Stimulated activated CD4-positive, alpha-beta T cell treated with anti-CD3 and anti-CD28 coated beads, TNF-alpha, amount 100 ng/mL, for 1 hour (primary cell): ENCODE data around the gene EFNB3.

Source experiments
- DNase-seq, 3 donors: peaks; one replicate each; pipeline ENCODE4 v3.0.0-alpha.2; 2020; ENCODE audit warnings: low read depth in 3 of 3, low spot score in 1 of 3

EFNB3 gene, protein sequence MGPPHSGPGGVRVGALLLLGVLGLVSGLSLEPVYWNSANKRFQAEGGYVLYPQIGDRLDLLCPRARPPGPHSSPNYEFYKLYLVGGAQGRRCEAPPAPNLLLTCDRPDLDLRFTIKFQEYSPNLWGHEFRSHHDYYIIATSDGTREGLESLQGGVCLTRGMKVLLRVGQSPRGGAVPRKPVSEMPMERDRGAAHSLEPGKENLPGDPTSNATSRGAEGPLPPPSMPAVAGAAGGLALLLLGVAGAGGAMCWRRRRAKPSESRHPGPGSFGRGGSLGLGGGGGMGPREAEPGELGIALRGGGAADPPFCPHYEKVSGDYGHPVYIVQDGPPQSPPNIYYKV

GRCh38 chr17:7704601-7705268 is at the start of gene EFNB3:
EFNB3 (plus strand) TSS chr17:7705202; CDS start chr17:7705599, 397 bp downstream.
- DNase-seq = no peak

GRCh38 chr17:7655541-7655840 is 49.5 kb upstream of the EFNB3 start:
- no peak for DNase-seq

DNA sequence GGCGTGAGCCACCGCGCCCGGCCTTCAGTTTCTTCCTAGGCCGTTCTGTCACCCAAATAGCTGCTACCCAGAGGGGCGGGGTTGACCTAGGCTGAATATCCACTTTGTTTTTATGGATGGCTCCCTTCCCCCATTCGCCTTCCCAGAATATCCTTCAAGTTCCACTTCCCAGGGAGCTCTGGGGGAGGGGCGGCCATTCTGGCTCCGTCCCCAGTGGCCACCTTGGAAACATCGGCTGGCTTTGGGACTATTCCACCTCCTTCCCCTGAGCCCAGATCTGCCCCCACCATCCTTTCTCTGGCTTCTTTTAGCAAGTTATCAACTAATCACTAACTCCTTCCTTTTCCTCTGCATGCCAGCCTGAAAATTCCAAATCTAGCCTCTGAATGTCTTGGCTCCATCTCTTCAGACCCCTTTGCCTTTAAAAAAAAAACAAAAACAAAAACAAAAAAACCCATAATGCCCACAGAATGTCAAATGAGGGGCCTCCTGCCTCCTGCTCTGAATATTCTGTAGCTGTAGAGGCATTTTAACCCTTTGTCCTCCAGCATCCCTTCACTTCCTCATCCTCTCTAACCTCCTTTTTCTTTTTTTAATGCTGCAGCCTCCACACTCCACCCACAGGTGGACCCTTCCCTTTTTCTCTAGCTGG is 47.9 kb upstream of the EFNB3 start:
- no peak for DNase-seq

DNA sequence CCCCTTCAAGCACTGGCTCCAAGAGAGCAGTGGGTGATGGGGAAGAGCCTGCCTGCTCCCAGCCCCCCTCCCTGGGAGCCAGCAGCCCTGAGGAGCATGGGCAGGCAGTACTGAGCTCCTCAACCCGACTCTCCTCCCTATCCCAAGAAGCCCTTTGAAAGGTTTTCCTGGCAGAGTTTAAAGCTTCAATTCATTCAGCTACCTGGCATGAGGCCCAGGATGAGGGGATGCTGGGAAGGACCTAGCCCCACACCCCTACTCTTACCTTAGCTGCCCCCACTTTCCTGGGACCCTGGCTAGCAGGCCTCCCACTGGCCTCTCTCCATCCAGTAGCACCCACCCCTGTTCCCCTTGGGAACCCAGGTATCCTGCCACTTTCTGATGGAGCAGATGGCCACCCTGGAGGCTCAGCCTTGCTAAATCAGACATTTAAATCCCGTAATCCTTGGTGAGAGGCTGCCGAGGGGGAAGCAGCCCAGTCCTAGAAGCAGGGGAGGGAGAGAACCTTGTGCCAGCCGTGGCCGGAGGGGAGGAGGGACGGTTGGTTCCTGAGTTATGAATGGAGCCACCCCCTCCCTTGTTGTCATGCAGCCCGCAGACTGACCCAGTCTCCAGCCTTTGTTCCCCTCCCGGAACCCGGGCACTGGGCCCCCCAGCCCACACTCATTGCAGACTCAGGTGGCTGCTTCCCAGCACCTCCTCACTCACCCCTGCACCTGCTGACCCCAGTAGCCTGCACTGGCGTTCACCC is 37.2 kb upstream of the EFNB3 start:
- no peak for DNase-seq

- no peak for DNase-seq
Measured at GRCh38 chr17:7668482-7668881, 36.5 kb upstream of the EFNB3 start.

DNA sequence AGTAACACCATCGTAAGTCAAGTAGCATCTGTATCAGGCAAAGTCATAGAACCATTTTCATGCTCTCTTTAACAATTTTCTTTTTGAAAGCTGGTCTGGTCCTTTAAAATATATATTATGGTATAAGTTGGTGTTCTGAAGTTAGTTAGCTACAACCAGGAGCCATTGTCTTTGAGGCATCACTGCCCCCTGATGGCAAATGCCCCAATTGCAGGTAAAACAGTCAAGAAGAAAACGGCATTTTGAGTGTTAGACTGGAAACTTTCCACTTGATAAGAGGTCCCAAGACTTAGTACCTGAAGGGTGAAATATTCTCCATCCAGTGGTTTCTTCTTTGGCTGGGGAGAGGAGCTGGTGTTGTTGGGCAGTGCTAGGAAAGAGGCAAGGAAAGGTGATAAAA is 31.8 kb upstream of the EFNB3 start:
- DNase-seq = no peak

- no peak for DNase-seq
Measured at GRCh38 chr17:7674934-7675333, 30.1 kb upstream of the EFNB3 start.

DNA sequence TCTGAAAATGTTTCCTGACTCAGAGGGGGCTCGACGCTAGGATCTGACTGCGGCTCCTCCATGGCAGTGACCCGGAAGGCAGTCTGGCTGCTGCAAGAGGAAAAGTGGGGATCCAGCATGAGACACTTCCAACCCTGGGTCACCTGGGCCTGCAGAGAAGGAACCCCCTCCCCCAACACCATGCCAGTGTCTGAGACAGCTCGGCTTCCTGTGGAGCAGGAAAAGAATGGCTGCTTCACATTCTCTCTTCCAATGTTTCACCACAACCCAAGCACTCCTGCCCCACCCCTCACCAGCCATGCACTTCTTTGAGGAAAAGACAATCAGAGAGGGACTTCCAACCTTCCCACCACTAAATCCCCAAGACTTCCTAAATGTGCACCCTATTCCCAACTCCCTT is 28.5 kb upstream of the EFNB3 start:
- no peak for DNase-seq

GRCh38 chr17:7677388-7678067 is 27.5 kb upstream of the EFNB3 start:
- DNase-seq = no peak

- DNase-seq = no peak
Measured at GRCh38 chr17:7684851-7685532, 20.0 kb upstream of the EFNB3 start.

- DNase-seq = peak; percentile 61 to 75 (median 73)
Measured at GRCh38 chr17:7685533-7686221, 19.3 kb upstream of the EFNB3 start.

DNA sequence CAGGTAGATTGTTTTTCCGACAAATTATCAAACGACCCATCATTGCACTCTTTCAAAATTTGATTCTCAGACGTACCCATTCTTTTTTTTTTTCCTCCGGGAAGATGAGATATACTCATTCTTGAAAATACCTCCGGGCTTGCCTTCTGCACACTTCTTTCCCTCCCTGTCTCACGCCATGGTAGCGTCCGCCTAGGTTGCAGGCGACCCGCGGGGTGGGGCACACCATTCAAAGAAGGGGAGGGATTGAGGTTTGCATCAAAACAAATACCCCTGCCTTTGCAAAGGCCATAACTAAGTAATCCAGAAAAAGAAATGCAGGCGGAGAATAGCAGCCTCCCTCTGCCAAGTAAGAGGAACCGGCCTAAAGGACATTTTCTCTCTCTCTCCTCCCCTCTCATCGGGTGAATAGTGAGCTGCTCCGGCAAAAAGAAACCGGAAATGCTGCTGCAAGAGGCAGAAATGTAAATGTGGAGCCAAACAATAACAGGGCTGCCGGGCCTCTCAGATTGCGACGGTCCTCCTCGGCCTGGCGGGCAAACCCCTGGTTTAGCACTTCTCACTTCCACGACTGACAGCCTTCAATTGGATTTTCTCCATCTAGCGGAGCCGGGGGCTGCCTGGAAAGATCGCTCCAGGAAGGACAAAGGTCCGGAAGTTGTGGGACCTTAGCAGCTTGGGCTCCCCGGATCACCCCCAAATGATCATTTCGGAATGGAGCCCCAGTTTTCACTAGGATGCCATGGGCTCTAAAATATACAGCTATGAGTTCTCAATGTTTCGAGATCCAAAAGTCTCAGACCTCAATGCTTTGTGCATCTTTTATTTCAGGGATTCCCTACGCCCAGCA is 18.6 kb upstream of the EFNB3 start:
- DNase-seq = peak; percentile 33 to 57 (median 40)

DNA sequence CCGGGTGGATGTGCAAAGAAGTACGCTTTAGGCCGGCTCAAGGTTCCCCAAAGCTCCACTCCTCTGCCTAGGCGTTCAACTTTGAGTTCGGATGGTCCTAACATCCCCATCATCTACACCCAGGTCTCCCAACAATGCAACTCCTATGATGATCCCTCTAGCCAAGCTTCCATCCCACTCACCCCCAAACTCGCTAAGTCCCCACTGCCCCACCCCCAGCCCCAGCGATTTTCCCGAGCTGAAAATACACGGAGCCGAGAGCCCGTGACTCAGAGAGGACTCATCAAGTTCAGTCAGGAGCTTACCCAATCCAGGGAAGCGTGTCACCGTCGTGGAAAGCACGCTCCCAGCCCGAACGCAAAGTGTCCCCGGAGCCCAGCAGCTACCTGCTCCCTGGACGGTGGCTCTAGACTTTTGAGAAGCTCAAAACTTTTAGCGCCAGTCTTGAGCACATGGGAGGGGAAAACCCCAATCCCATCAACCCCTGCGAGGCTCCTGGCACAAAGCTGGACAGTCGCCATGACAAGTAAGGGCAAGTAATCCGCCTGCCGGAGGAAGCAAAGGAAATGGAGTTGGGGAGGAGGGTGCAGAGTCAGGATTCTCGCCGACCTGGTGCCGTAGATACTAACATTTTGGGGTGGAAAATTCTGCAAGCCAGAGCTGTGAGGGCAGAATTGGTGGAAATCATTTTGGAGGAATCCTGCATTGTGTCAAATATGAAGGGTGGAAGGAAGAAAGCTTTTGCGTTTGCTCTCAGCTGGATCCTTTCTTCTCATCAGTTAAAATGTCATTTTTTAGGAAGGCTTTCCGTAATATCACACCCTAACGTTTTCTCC is 17.7 kb upstream of the EFNB3 start, which contains the start of gene TP53:
Gene TP53 (minus strand): TSS at position 419 of the 836 bp plus-strand sequence. CDS start 10,896 bp downstream, outside the sequence.
- DNase-seq = peak; percentile 72 to 79 (median 73)

DNA sequence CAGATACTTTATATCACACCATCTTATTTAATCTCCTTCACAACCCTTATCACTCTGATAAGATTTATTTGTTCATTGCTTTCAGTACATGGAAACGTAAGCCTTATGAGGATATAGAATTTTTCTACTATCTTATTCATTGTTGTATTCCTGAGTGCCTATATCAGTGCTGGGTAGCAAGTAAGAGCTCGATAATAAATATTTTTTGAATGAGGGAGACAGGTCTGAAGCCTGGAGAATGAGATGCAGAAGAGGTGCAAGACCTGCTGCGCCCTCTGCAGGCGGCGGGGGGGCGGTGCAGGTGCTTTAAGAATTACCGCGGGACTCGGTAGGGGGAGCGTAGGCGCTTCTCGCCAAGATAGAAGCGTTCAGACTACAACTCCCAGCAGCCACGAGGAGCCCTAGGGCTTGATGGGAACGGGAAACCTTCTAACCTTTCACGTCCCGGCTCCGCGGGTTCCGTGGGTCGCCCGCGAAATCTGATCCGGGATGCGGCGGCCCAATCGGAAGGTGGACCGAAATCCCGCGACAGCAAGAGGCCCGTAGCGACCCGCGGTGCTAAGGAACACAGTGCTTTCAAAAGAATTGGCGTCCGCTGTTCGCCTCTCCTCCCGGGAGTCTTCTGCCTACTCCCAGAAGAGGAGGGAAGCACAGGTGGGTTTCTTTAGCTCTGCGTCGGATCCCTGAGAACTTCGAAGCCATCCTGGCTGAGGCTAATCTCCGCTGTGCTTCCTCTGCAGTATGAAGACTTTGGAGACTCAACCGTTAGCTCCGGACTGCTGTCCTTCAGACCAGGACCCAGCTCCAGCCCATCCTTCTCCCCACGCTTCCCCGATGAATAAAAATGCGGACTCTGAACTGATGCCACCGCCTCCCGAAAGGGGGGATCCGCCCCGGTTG is 16.8 kb upstream of the EFNB3 start, which contains the start of gene WRAP53:
Gene WRAP53 (plus strand): TSS at position 570 of the 900 bp plus-strand sequence. CDS start 172 bp downstream, at position 742.
- peak; percentile 84 to 95 (median 92) for DNase-seq

GRCh38 chr17:7688808-7689316 is 16.1 kb upstream of the EFNB3 start:
- no peak for DNase-seq

DNA sequence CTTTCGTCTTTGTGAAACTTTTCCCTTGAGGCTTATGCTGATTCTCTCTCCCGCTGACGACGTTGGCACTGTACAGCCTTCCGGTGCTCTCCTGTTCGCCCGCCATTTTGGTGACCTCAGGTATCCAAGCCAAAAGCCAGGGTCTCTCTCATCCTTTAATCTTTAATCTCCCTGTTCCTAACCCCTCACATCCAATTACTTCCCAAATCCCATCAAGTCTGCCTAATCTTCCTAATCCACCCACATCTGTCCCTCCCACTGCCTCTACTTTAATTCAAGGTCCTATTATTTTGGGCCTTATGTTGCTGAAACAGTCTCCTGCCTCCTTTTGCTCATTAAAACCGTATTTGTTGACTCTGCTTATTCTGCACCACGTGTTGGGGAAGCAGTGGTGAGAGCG is 9.4 kb upstream of the EFNB3 start:
- no peak for DNase-seq
